NCI-H2171 (cell line): Measurements from ENCODE around the gene CLIC3.
"Not testable (repeated sequence)": the region's sequence is repeated elsewhere in the genome, so short reads cannot be mapped to it uniquely, and the experiment has no call there.

Experiments
- DNase-seq: peaks from one replicate; lab custom pipeline; 2025; lab: John Stamatoyannopoulos, UW

The CLIC3 gene

DNA sequence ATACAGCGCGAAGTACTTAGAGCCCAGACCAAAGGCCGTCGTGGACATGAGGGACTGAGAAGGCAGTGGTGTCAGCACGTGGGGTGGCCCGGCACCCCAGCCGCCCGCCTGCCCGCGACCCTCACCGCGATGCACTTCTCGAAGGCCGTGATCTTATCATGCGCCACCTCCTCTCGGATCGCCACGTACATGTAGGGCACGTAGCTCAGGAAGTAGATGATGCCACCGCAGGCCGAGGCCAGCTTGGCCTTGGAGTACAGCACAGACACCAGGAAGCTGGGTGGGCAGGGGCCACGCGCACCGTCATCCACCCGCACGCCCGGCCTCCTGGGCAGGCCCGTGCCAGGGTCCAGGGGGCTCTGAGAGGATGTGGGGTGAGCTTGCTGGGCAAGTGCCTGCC is 20.7 kb upstream of the CLIC3 start:
- no peak for DNase-seq

DNA sequence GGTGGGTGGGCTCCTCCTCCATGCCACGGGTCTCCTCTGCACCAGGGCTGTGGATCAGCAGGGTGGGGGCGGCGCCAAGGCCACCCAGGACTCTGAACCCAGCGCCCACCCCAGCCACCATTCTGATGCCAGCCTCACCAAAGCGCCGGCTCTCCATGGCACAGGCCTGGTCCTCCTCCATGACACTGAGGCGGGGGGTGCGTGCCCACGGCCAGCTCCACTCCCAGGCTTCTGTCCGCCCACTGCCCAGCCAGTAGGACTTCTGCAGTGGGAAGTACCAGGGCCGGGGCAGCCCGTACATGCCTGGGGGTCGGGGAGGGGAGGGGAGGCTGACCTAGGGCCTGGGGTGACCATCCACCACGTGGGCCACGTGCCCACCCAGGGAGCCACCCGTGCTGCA is 20.1 kb upstream of the CLIC3 start:
- DNase-seq, result no peak

DNA sequence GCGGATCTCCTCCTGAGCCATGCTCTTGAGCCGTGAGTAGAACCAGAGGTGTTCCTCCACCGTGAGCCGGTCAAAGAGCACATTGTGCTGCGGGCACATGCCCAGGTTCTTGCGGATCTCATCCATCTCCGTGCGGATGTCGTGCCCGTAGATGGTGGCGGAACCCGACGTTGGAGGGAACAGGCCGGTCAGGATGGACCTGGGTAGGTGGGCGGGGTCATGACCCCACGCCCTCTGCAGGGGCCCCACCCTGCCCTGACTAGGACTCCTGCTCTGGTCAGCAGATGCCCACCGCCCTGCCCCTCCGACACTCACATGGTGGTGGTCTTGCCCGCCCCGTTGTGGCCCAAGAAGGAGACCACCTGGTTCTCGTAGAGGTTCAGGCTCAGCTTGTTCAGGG is 19.6 kb upstream of the CLIC3 start:
- no peak for DNase-seq

DNA sequence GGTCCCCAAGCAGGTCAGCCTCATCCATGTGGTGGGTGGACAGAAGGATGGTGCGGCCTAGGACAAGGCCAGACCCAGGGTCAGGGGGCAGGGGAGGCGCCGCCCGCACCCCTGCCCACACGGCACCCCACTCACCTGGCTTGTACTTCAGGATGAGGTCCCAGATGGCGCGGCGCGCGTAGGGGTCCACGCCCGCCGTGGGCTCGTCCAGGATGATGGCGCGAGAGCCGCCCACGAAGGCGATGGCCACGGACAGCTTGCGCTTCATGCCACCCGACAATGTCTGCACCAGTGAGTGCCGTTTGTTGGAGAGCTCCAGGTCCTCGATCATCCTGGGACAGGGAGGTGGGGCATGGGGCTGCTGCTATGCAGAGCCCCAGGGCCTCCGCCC is 19.2 kb upstream of the CLIC3 start:
- no peak for DNase-seq

DNA sequence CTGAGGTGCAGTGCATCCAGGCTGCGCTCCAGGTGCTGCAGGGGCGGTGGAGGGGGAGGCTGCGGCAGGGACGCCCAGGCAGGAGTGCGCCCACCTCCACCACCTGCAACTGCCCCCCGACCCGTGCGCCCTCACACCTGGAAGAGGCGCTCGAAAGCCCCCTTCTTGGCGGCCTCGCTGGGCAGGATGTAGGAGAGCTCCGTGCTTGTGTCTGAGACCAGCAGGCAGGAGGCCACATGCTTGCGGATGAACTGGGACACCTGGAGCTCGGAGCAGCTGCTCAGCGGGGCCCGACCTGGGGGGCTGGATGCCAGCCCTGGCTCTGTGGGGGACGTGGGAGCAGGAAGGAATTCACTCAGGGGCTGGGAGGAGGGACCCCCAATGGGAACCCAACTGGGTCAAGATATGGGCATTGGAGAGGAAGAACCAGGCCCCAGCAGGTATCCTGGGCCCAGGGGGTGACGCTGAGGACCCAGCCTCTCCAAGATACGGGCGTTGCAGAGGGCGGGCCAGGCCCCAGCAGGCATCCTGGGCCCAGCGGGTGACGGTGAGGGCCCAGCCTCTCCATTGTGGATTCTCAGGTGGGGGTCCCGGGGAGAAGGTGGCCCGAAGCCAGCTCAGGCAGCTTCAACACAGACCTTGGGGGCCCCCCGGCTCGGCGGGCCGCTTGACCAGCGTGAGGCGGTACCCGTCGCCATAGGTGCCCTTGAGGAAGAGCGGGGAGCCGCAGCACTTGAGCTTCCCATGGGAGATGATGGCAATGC is 18.6 kb upstream of the CLIC3 start:
- DNase-seq, result no peak

DNA sequence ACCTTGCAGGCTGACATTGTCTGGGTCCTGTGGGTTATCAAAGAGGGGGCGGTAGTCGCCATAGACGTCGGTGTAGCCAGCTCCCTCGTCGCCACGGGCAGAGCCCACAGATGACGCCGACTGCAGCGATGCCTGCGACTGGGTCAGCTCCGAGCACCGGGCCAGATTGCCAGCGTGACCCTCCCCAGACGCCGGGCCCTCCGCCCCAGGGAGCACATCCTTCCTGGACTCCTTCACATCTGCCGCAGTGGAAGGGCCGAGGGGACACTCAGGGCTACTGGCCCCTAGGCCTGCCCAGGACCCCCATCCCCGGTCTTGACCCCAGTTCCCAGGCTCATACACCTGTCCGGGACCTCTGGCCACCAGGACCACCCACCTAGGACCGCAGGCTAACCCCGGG is 17.8 kb upstream of the CLIC3 start:
- no peak for DNase-seq

DNA sequence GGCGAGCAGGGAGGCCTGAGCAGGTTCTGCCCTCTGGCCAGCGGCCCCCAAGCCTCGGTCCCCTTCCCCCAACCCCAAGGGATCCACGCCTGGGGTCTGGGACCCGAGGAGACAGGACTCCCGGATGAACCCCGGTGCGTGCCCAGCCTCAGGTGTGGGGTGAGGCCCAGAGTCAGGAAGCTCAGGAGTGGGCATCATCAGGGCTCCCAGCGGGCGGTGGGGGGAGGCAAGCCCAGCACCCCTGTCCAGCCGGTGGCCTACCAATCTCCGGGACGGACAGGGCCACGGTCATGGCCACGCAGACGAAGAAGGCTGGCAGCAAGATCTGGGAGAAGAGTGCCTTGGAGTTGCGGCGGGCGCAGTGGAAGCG is 17.2 kb upstream of the CLIC3 start:
- no peak for DNase-seq

DNA sequence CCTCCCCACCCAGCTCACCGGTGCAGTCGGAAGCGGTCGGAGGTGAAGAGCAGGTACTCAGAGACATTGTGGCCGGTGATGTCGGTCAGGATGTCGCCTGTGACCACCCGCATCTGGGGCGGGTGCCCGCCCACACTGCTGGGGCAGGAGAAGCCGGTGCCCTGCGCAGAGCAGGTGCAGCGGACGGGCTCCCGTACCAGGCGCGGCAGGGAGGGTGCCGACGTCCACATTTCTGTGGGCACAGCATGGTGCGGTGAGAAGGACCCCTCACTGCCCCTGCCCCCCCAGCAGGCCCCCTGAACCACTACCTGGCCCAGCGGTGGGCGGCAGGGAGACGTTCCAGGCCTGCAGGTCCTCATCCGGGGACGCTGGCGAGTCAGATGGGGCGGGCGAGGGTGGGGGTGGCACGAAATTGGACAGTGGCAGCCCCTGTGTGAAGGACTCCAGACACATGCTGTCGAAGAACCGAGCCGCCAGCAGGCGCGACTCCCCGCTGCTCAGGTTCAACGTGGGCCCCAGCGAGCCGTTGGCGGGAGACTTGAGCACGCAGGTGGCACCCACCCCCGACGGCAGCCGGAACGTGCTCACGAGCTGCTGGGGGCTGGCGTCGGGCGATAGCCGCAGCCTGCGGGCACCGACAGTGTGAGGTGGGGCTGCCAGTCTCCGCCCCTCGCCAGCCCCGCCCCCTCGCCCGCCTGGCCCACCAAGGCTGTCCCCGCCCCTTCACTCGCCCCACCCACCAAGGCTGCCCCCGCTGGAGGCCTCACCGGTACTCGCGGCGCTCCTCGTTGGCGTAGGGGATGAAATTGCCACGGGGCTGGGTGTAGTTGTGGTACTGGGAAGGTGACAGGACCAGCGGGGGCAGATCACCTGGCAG is 16.6 kb upstream of the CLIC3 start:
- DNase-seq, result no peak

DNA sequence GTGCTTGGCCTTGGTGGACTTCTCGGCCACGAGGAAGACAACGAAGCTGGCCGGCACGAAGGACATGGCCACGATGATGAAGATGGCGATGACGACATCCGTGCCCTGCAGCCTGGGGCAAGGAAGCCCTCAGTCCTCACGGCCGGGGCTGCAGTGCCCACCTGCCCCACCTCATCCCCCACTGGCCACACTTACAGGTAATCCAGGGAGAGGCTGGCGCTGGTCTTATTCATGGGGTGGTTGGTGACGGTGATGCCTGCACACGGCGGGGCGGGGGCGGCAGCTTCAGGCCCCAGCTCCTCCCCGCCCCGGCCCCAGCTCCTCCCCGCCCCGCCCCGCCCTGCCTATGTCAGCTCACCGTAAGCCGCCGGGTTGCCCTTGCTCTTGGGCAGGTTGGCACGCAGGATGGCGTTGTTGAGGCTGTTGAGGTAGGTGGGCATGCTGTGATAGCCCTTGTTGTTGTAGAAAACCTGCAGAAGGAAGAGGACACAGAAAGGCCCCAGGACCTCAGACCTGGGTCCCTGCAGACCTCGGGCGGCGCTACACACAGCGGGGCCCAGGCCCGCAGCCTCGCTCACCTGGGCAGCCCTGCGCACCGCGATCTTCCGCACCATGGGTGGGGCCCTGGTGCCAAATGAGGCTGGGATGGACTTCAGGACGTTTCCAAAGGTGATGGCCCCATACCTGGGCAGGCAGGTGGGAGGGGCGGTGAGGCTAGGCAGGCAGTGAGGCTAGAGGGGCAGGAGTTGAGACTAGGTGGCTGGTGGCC is 15.7 kb upstream of the CLIC3 start:
- DNase-seq, result no peak

DNA sequence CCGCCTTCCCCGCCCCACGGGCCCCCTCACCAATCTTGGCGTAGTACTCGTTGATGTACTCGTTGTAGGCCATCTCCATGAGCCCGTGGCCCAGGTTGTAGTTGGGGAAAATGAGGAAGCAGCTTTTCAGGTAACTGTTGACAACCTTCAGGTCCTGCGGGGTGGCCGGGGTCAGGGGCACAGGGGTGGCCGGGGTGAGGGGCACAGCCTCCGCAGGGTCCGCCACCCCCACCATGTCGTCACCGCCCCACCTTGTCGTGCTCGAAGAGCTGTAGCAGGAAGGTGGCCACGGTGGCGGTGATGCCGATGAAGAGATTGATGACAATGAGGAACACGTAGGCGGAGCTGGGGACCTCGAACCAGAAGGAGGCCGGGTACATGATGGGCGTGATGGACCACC is 14.8 kb upstream of the CLIC3 start:
- DNase-seq, result no peak

DNA sequence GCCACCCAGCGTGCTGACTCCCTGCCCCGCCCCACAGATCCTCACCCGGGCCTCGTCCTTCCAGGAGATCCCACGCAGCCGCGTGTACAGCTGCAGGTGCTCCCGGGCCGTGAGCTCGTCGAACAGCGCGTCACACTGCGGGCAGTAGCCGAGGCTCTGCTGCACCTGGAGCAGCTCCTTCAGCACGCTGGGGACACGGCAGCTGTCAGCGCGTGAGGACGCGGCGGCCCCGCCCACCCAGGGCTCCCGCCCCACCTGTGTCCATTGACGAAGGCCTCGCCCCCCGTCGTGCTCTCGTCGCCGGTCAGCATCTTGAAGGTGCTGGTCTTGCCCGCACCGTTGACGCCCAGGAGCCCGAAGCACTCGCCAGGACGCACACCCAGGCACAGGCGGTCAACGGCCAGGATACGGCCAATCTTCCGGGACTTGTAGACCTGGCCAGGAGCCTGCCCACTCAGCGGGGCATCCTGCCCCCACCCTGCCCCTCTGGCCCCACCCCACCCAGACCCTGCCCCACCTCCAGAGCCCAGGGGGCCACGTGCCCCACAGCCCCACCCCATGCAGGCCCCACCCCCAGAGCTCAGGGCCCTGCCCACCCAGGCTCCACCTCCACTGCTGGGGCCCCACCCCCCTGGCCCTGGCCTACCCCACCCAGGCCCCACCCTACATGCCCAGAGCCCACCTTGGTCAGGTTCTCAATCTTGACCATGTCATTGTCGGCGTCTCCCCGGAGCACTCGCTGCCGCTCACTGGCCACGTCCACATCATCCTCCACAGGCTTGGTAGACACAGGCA is 13.8 kb upstream of the CLIC3 start:
- no peak for DNase-seq

DNA sequence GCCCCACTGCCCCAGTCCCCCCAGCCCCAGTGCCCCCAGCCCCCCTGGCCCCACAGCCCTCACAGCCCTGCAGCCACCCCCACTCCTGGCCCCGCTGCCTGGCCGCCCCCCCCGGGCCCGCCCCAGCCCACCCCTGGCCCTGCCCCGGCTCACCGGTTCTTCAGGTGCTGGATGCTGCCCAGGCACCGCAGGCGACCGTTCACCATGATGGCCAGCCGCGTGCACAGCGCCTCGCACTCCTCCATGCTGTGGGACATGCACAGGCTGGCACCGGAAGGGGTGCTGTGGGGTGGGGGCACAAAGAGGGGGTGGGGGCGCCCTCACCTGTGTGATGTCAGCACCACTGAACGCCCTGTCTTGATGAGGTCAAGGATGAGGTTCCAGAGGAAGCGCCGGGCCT is 12.8 kb upstream of the CLIC3 start:
- no peak for DNase-seq

DNA sequence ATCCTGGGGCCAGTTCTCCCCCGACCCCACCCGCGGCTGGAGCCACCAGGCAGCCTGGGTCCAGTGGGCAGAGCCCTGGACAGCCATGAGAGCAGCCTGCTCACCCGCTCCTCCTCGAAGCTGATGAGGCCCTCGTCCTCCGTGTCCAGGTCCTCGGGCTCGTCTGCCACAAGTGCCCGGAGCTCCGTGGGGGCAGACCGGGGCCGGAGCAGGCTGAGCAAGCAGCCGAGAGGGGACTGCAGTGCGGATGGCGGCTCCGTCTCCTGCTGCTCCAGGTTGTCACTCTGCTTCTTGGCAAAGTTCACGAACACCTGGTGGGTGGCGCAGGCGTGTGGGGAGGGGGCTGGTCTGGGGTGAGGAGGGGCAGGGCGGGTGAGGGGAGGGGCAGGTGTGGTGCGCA is 11.9 kb upstream of the CLIC3 start:
- no peak for DNase-seq

DNA sequence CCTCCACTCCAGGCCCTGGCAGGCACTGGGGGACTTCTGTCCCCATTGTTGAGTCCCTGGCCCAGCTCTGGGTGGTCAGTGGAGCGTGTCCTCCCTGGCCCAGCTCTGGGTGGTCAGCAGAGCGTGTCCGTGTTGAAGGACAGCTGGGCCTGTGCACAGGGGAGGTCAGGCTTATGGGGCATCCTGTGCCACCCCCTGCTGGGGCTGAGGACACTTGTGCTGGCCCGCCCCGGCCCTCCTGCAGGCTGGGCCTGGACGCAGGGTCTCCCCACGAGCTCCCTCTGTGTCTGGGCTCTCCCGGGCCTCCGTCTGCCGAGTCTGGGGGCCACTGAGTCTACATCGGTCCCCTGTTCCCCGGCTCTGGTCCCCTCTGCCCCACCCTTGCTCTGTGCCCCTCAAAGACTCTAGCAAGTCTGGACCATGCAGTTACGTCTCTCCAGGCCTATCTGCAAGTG is 11.5 kb upstream of the CLIC3 start:
- DNase-seq, result no peak

DNA sequence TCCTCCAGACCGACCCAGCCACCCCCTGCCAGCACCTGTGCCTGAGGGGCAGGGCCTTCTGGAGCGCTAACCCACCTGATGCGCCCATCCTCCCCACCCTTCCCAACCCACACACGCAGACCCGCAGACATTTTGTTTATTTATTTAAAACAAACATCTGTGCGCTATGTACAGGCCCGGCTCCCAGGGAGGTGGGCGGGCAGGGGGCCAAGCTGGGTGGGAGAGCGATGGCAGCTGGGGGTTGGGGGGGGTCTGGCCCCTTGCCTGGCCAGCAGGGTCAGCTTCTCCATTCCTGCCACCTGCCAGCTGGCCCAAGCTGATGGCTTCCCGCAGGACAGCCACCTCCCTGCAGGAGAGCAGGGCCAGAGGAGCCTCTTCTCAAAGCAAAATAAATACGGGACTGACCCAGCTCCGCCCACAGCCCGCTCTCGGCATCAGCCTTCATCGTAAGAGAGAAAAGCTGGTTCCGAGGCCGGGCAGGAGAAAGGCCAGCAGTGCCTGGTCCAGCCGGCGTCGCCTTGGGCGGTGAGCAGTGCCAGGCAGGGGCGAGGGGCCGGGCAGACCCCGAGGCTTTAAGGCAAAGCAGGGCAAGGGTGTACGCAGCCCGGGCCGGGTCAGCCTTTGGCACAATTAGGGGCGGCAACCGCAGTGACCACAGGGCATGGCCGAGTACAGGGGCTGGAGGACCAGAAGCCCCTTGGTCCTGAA is 10.9 kb upstream of the CLIC3 start:
- DNase-seq, result no peak

DNA sequence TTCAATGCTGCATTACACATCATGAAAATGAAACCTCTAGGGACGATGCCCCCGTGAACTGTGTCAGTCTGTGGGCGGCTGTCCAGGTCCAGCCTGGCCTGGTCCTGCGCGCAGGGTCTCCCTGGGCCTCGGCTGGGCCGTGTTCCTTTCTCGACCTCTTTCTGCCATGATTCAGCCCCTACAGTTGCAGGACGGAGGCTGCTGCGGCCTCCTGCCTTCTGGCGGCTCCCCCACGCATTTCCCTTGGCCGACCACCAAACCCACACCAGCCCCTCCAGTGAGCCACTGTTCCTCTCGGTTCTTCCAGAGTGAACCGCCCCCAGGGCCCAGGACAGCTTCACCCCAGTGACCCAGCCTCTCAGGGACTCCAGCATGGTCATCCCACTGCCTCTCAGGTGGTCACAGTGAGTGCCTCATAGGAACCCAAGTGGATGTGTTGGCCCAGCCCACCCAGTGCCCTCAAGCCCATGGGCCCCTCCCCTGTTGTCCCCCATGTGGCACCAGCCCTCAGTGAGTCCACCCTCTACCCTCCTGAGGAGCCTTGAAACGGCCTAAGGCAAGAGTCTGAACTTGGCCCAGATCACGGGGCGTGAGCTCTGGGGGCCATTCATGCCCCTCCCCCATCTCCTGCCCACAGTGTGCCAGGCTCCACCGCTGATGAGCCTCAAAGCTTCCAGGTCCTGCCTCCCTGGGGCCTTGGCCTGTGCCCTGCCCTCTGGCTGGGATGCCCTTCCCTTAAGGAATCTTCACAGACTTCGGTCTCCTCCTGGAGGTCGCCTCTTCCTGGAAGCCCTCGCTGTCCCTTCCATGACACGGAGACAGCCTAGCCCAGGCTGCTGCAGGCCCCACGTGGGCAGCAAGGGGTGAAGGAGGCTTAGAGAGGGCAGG is 10.0 kb upstream of the CLIC3 start:
- DNase-seq, result no peak

DNA sequence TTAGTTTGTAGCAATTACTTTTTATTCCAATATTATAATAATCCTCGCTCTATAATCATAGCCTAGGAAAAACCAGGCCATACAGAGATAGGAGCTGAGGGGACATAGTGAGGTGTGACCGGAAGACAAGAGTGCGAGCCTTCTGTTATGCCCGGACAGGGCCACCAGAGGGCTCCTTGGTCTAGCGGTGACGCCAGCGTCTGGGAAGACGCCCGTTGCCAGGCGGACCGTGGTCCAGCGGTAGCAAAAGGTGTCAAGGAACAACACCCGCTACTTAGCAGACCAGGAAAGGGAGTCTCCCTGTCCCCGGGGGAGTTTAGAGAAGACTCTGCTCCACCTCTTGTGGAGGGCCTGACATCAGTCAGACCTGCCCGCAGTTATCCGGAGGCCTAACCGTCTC is 7.9 kb upstream of the CLIC3 start:
- not testable (repeated sequence) for DNase-seq

DNA sequence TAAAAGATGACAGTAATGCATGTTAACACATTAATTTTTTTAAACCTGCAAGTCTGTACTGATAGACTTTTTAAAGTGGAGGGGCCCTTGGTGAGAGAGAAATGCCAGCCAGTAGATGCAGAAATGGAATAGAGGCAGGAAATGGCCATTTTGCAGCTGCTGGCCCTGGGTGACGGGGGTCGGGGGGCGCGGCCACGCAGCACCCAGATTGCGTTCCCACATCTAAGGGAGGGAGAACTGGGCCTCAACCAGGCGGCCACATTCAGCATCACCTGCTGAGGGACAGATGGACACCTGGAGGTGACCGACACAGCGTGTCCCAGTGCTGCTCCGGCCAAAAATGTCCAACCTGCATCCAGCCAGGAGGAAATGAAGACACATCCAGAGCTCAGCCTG is 6.3 kb upstream of the CLIC3 start:
- DNase-seq, result no peak

DNA sequence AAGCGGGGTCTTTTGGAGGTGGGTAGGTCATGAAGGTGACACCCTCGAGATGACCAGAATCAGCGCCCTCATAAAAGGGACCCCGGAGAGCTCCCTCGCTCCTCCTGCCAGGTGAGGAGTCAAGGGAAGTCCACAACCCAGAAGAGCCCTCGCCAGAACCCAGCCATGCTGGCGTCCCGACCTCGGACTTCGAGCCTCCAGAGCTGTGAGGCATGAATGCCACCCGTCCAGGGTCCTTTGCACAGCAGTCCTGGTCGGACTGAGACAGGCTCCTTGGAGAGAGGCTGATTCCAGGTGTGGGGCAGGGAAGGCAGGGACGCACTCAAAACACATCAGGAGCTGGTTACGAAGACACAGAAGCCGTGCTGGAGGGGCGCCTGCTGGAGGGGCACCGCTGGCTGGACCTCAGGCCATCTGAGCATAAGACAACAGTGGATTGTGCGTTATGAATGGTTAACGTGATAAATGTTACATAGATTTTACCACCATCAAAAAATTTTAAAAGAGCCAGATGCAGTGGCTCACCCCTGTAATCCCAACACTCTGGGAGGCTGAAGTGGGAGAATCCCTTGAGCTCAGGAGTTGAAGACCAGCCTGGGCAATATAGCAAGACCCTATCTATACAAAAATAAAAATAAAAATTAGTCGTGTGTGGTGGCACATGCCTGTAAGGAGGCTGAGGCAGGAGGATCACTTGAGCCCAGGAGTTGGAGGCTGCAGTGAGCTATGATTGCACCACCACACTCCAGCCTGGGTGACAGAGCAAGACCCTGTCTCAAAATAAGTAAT is 5.7 kb upstream of the CLIC3 start:
- no peak for DNase-seq
